Activated naive CD8-positive, alpha-beta T cell (primary cell): ENCODE data around the gene SPATA20.

Experiments used
- H3K27ac Mint-ChIP-seq: one replicate; pipeline ENCODE4 v1.8.0; 2021; ENCODE audit warnings: mixed read lengths
- H3K27me3 Mint-ChIP-seq: one replicate; pipeline ENCODE4 v1.8.0; 2021; ENCODE audit warnings: mixed read lengths
- H3K36me3 Mint-ChIP-seq: one replicate; pipeline ENCODE4 v1.8.0; 2021; ENCODE audit warnings: mixed read lengths
- H3K4me1 Mint-ChIP-seq: one replicate; pipeline ENCODE4 v1.8.0; 2021; ENCODE audit warnings: low read depth, mixed read lengths
- H3K4me3 Mint-ChIP-seq: one replicate; pipeline ENCODE4 v1.8.0; 2021; ENCODE audit warnings: mild to moderate bottlenecking, mixed read lengths
- H3K9me3 Mint-ChIP-seq: one replicate; pipeline ENCODE4 v1.8.0; 2021; ENCODE audit warnings: low read depth, mixed read lengths

SPATA20 gene

GRCh38 chr17:50541716-50542688 is 5.0 kb upstream of the SPATA20 start:
- H3K27me3 Mint-ChIP-seq: peaks cover 3% of the 10 kb centered on the region
- H3K9me3 Mint-ChIP-seq: no peaks in the 10 kb centered on the region
- H3K36me3 Mint-ChIP-seq: no peaks in the 10 kb centered on the region
- peaks cover 16% of the 10 kb centered on the region for H3K4me1 Mint-ChIP-seq
- no peak overlapping the region for H3K27ac Mint-ChIP-seq
- H3K4me3 Mint-ChIP-seq: peak overlapping the region; percentile 79

GRCh38 chr17:50542795-50543774 is 3.9 kb upstream of the SPATA20 start:
- H3K27me3 Mint-ChIP-seq: peaks cover 3% of the 10 kb centered on the region
- no peak overlapping the region for H3K27ac Mint-ChIP-seq
- peak overlapping the region; percentile 79 for H3K4me3 Mint-ChIP-seq
- H3K9me3 Mint-ChIP-seq: no peaks in the 10 kb centered on the region
- no peaks in the 10 kb centered on the region for H3K36me3 Mint-ChIP-seq
- H3K4me1 Mint-ChIP-seq: peaks cover 22% of the 10 kb centered on the region

GRCh38 chr17:50544516-50544915 is 2.5 kb upstream of the SPATA20 start:
- Mint-ChIP-seq H3K27me3 (peaks cover 3% of the 10 kb centered on the region), H3K36me3 (no peaks in the 10 kb centered on the region), H3K27ac (no peak overlapping the region)

GRCh38 chr17:50545311-50545710 is 1.7 kb upstream of the SPATA20 start:
- H3K27me3 Mint-ChIP-seq: peaks cover 3% of the 10 kb centered on the region
- H3K27ac Mint-ChIP-seq: no peak overlapping the region
- H3K4me1 Mint-ChIP-seq: peaks cover 22% of the 10 kb centered on the region
- H3K36me3 Mint-ChIP-seq: no peaks in the 10 kb centered on the region
- H3K4me3 Mint-ChIP-seq: no peak overlapping the region
- no peaks in the 10 kb centered on the region for H3K9me3 Mint-ChIP-seq

More at GRCh38 chr17:50544516-50544915, 2.5 kb upstream of the SPATA20 start:
- H3K4me1 Mint-ChIP-seq: peaks cover 22% of the 10 kb centered on the region
- peak overlapping the region; percentile 39 for H3K4me3 Mint-ChIP-seq
- no peaks in the 10 kb centered on the region for H3K9me3 Mint-ChIP-seq

- Mint-ChIP-seq H3K27me3 (peaks cover 3% of the 10 kb centered on the region), H3K36me3 (no peaks in the 10 kb centered on the region), H3K4me3 (peak overlapping the region; percentile 44), H3K4me1 (peaks cover 19% of the 10 kb centered on the region), H3K9me3 (no peaks in the 10 kb centered on the region), H3K27ac (no peak overlapping the region)
Measured at GRCh38 chr17:50546701-50547034, 306 bp upstream of the SPATA20 start.

GRCh38 chr17:50547736-50548083 is 736 bp downstream of the SPATA20 start:
- H3K4me3 Mint-ChIP-seq: peak overlapping the region; percentile 84
- peaks cover 14% of the 10 kb centered on the region for H3K4me1 Mint-ChIP-seq
- H3K27me3 Mint-ChIP-seq: peaks cover 3% of the 10 kb centered on the region
- no peak overlapping the region for H3K27ac Mint-ChIP-seq
- no peaks in the 10 kb centered on the region for H3K9me3 Mint-ChIP-seq
- no peaks in the 10 kb centered on the region for H3K36me3 Mint-ChIP-seq

GRCh38 chr17:50548831-50549230 is 1.9 kb downstream of the SPATA20 start:
- Mint-ChIP-seq H3K27me3 (peaks cover 3% of the 10 kb centered on the region), H3K9me3 (no peaks in the 10 kb centered on the region), H3K36me3 (no peaks in the 10 kb centered on the region), H3K4me3 (no peak overlapping the region), H3K4me1 (peaks cover 12% of the 10 kb centered on the region), H3K27ac (no peak overlapping the region)

GRCh38 chr17:50549256-50549941 is 2.4 kb downstream of the SPATA20 start:
- no peaks in the 10 kb centered on the region for H3K36me3 Mint-ChIP-seq
- H3K27me3 Mint-ChIP-seq: no peaks in the 10 kb centered on the region
- peaks cover 12% of the 10 kb centered on the region for H3K4me1 Mint-ChIP-seq
- H3K27ac Mint-ChIP-seq: no peak overlapping the region
- H3K4me3 Mint-ChIP-seq: no peak overlapping the region
- no peaks in the 10 kb centered on the region for H3K9me3 Mint-ChIP-seq

GRCh38 chr17:50549969-50550368 is 3.0 kb downstream of the SPATA20 start:
- no peak overlapping the region for H3K27ac Mint-ChIP-seq
- peaks cover 12% of the 10 kb centered on the region for H3K4me1 Mint-ChIP-seq
- no peak overlapping the region for H3K4me3 Mint-ChIP-seq
- no peaks in the 10 kb centered on the region for H3K36me3 Mint-ChIP-seq
- no peaks in the 10 kb centered on the region for H3K9me3 Mint-ChIP-seq
- H3K27me3 Mint-ChIP-seq: no peaks in the 10 kb centered on the region

GRCh38 chr17:50550661-50551432 is 3.9 kb downstream of the SPATA20 start:
- Mint-ChIP-seq H3K4me3 (no peak overlapping the region), H3K27ac (no peak overlapping the region), H3K36me3 (no peaks in the 10 kb centered on the region), H3K27me3 (no peaks in the 10 kb centered on the region), H3K4me1 (peaks cover 12% of the 10 kb centered on the region), H3K9me3 (no peaks in the 10 kb centered on the region)

GRCh38 chr17:50551433-50551815 is 4.5 kb downstream of the SPATA20 start:
- Mint-ChIP-seq H3K36me3 (no peaks in the 10 kb centered on the region), H3K4me1 (peaks cover 9% of the 10 kb centered on the region), H3K27me3 (no peaks in the 10 kb centered on the region), H3K27ac (no peak overlapping the region), H3K4me3 (no peak overlapping the region), H3K9me3 (no peaks in the 10 kb centered on the region)

- Mint-ChIP-seq H3K36me3 (no peaks in the 10 kb centered on the region), H3K27ac (no peak overlapping the region), H3K9me3 (no peaks in the 10 kb centered on the region), H3K4me3 (no peak overlapping the region), H3K27me3 (no peaks in the 10 kb centered on the region), H3K4me1 (peaks cover 6% of the 10 kb centered on the region)
Measured at GRCh38 chr17:50551884-50552283, 4.9 kb downstream of the SPATA20 start.

- Mint-ChIP-seq H3K4me3 (no peak overlapping the region), H3K9me3 (no peaks in the 10 kb centered on the region), H3K36me3 (no peaks in the 10 kb centered on the region), H3K4me1 (peaks cover 6% of the 10 kb centered on the region), H3K27ac (no peak overlapping the region), H3K27me3 (peaks cover 5% of the 10 kb centered on the region)
Measured at GRCh38 chr17:50554201-50554600, 7.2 kb downstream of the SPATA20 start.

- Mint-ChIP-seq H3K9me3 (no peaks in the 10 kb centered on the region), H3K4me3 (no peak overlapping the region), H3K27me3 (peaks cover 6% of the 10 kb centered on the region), H3K27ac (no peak overlapping the region), H3K36me3 (no peaks in the 10 kb centered on the region), H3K4me1 (peaks cover 15% of the 10 kb centered on the region)
Measured at GRCh38 chr17:50556803-50557202, 9.8 kb downstream of the SPATA20 start.
